GM12878 (cell line): ENCODE data around the gene LIN52. TPM values are rescaled to one million over a fixed set of nuclear protein-coding genes. Genes with fewer than 3 reads are reported as not detected.

Experiments
- ATAC-seq: fragments of 200-7000 bp; cut with Tn5 transposase; 3 replicates; pipeline ENCODE4 v1.9.1; 2020; ENCODE audit warnings: mild to moderate bottlenecking, moderate library complexity
- BruUV-seq: library from RNA; stranded (reverse); fragments of 400-500 nt; replicated peaks from 2 replicates; lab custom pipeline; 2021; lab: Mats Ljungman, UMichigan
- CTCF ChIA-PET: fragments of 300-600 bp; sonication (Branson Sonifier 250); formaldehyde crosslinking; extraction: SDS; loops from one replicate; lab custom pipeline; 2021; ENCODE audit warnings: inconsistent platforms; lab: Yijun Ruan, JAX
- POLR2A ChIA-PET: fragments of 350-600 bp; formaldehyde crosslinking; extraction: SDS; loops from one replicate; lab custom pipeline; 2021; ENCODE audit warnings: inconsistent platforms; lab: Charles Lee
- RAD21 ChIA-PET: fragments of 300-600 bp; sonication (Branson Sonifier 250); formaldehyde crosslinking; loops from one replicate; lab custom pipeline; 2023; ENCODE audit warnings: antibody characterized with exemption; ENCODE audit not compliant: unreplicated experiment; lab: Charles Lee
- SMC1A ChIA-PET: fragments of 300-600 bp; sonication (Branson Sonifier 250); formaldehyde crosslinking; loops from one replicate; lab custom pipeline; 2023; ENCODE audit not compliant: unreplicated experiment, uncharacterized antibody; lab: Charles Lee
- DNase-seq: peaks from one replicate; pipeline ENCODE4 v3.0.0-alpha.2; 2011; ENCODE audit warnings: low read depth, low spot score
- FAIRE-seq: peaks from 3 replicates; lab custom pipeline; 2011; peaks lifted over from hg19 to GRCh38; lab: Jason Lieb, UNC
- H2AFZ ChIP-seq: 2 replicates; pipeline ENCODE4 v1.6.0; 2011; ENCODE audit warnings: low read depth, low read length, control low read depth; ENCODE audit not compliant: control insufficient read depth
- H3K27ac ChIP-seq: 2 replicates; pipeline ENCODE4 v1.5.1; 2011; ENCODE audit warnings: control low read depth; ENCODE audit not compliant: control insufficient read depth, insufficient read depth
- H3K27me3 ChIP-seq, 2 experiments: replicated peaks in 1 of 2; 2 replicates each; pipeline versions ENCODE4 v1.6.0 to v1.6.1; 2011; ENCODE audit warnings: low read length in 1 of 2; ENCODE audit not compliant: control insufficient read depth in 2 of 2, insufficient read depth in 2 of 2
- H3K36me3 ChIP-seq, 2 experiments: 2 replicates each; pipeline ENCODE4 v1.5.1; 2011; ENCODE audit warnings: low read length in 1 of 2; ENCODE audit not compliant: control insufficient read depth in 2 of 2, insufficient read depth in 2 of 2
- H3K4me1 ChIP-seq: 2 replicates; pipeline ENCODE4 v1.6.1; 2011; ENCODE audit warnings: mild to moderate bottlenecking, low read length, moderate library complexity, mixed read lengths; ENCODE audit not compliant: control insufficient read depth, insufficient read depth
- H3K4me2 ChIP-seq: 2 replicates; pipeline ENCODE4 v1.6.0; 2011; ENCODE audit warnings: control low read depth; ENCODE audit not compliant: control insufficient read depth, insufficient read depth
- H3K4me3 ChIP-seq: fragments of 200-600 bp; sonication (generic); 2 replicates; pipeline ENCODE4 v1.5.1; 2016
- H3K79me2 ChIP-seq: 2 replicates; pipeline ENCODE4 v1.6.0; 2011; ENCODE audit warnings: low read length; ENCODE audit not compliant: control insufficient read depth, insufficient read depth
- H3K9ac ChIP-seq: 2 replicates; pipeline ENCODE4 v1.8.0; 2011; ENCODE audit warnings: low read length, control low read depth, mixed read lengths; ENCODE audit not compliant: control insufficient read depth, insufficient read depth
- H3K9me3 ChIP-seq: replicated peaks from 3 replicates; pipeline ENCODE4 v1.5.1; 2011; ENCODE audit warnings: mild to moderate bottlenecking, low read length; ENCODE audit not compliant: control insufficient read depth, insufficient read depth
- H4K20me1 ChIP-seq: 2 replicates; pipeline ENCODE4 v1.6.0; 2011; ENCODE audit not compliant: control insufficient read depth, insufficient read depth
- ATF2 ChIP-seq: IDR thresholded peaks from 2 replicates; pipeline ENCODE4 v1.6.1; 2012; ENCODE audit warnings: low read length, inconsistent platforms
- KDM1A ChIP-seq: fragments of 200-600 bp; sonication (generic); IDR thresholded peaks from 2 replicates; pipeline ENCODE4 v1.6.1; 2016; ENCODE audit warnings: borderline replicate concordance
- NFIC ChIP-seq: IDR thresholded peaks from 2 replicates; pipeline ENCODE4 v1.6.1; 2012; ENCODE audit warnings: low read depth, mild to moderate bottlenecking, inconsistent platforms, low read length, moderate library complexity
- RELB ChIP-seq: fragments of 450-650 bp; IDR thresholded peaks from 2 replicates; pipeline ENCODE4 v1.6.1; 2017; ENCODE audit warnings: low read depth, mild to moderate bottlenecking, moderate library complexity
- TCF3 ChIP-seq: IDR thresholded peaks from 2 replicates; pipeline ENCODE4 v1.6.1; 2012; ENCODE audit warnings: low read depth, mild to moderate bottlenecking, low read length, borderline replicate concordance; ENCODE audit not compliant: insufficient read depth
- WGBS: methylation state at CpG from one replicate; pipeline ENCODE4 v1.1.6; 2016; ENCODE audit warnings: low lambda C conversion rate; ENCODE audit not compliant: insufficient replicate concordance, insufficient coverage; ENCODE audit errors: missing lambda C conversion rate; 5-methylcytosine and 5-hydroxymethylcytosine counted together
- in situ Hi-C: fragments of 300-500 bp; cut with MboI; formaldehyde crosslinking; loops from 9 replicates; pipeline ENCODE4 v1.14.3; 2018; ENCODE audit warnings: mixed read lengths
- intact Hi-C: fragments of 100-400 bp; cut with micrococcal nuclease; formaldehyde crosslinking; loops from one replicate; pipeline ENCODE4 v1.14.2; 2022; ENCODE audit not compliant: unreplicated experiment
- polyA plus RNA-seq, 11 experiments: library from polyadenylated mRNA; depleted of rRNA in 4 of 11; unstranded in 6 of 11; stranded (reverse) in 5 of 11; fragments of >200 nt; fragmentation: Nextera tagmentation in 4 of 11; fragmentation: Illumina TruSeq in 1 of 11; extraction: Ambion mirVana in 4 of 11; extraction: Trizol in 1 of 11; gene quantifications; 1 replicate in 1 of 11; 2 replicates in 10 of 11; pipeline versions ENCODE4 v1.2.1 to v1.2.3, GENCODE V29; 2011 to 2016; ENCODE audit warnings: inconsistent platforms in 2 of 11, missing spikeins in 2 of 11, low read depth in 1 of 11
- total RNA-seq, 4 experiments: library from RNA; depleted of rRNA in 3 of 4; stranded (reverse); fragments of >200 nt in 3 of 4; fragmentation: Illumina TruSeq in 1 of 4; extraction: Trizol in 1 of 4; gene quantifications; 2 replicates each; pipeline versions ENCODE4 v1.2.1 to v1.2.3, GENCODE V29; 2013 to 2021
- TF ChIP-seq, protein P1 (sequence below): IDR thresholded peaks from 2 replicates; pipeline ENCODE4 v1.6.1; 2011; ENCODE audit warnings: borderline replicate concordance, low read depth, mild to moderate bottlenecking, moderate library complexity, low read length; ENCODE audit not compliant: insufficient read depth, poor library complexity, severe bottlenecking

Gene LIN52
- total and polyA plus RNA-seq, 10 of the 15 experiments (the other 5 are each of a cell fraction or from before 2014, with no cell fraction given) = 13.3 to 30.9 (median 19.9) TPM

- no peak overlapping the region for H3K9ac ChIP-seq
- no peak overlapping the region for H2AFZ ChIP-seq
- H3K36me3 ChIP-seq = no peaks in the 10 kb centered on the region
- no peak for FAIRE-seq
- ATAC-seq = no peak
- no peak for DNase-seq
- WGBS = 1% methylated on average over 5 of the region's 5 CpGs
- H3K79me2 ChIP-seq = no peaks in the 10 kb centered on the region
- H3K27me3 ChIP-seq = peaks cover 21 to 38% of the 10 kb centered on the region in 2 experiments
- H3K4me2 ChIP-seq = no peak overlapping the region
- ChIA-PET CTCF (no interaction called here), RAD21 (no interaction called here), POLR2A (no interaction called here), SMC1A (no interaction called here)
- BruUV-seq = no TSS peak
- no peak overlapping the region for H3K27ac ChIP-seq
- no peaks in the 10 kb centered on the region for H3K9me3 ChIP-seq
- H4K20me1 ChIP-seq = no peaks in the 10 kb centered on the region
- H3K4me3 ChIP-seq = no peak overlapping the region
- H3K4me1 ChIP-seq = no peaks in the 10 kb centered on the region
- intact Hi-C loops = no loop called here
- TF ChIP-seq TCF3 = no peak
- TF ChIP-seq ATF2 = no peak
- no peak for TF ChIP-seq KDM1A
- TF ChIP-seq RELB = no peak
- no peak for TF ChIP-seq NFIC
- TF ChIP-seq, protein P1, sequence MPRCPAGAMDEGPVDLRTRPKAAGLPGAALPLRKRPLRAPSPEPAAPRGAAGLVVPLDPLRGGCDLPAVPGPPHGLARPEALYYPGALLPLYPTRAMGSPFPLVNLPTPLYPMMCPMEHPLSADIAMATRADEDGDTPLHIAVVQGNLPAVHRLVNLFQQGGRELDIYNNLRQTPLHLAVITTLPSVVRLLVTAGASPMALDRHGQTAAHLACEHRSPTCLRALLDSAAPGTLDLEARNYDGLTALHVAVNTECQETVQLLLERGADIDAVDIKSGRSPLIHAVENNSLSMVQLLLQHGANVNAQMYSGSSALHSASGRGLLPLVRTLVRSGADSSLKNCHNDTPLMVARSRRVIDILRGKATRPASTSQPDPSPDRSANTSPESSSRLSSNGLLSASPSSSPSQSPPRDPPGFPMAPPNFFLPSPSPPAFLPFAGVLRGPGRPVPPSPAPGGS = no peak
- in situ Hi-C loops = no loop called here
These were observed 158.3 kb downstream of the LIN52 start for GRCh38 chr14:74243051-74243450.
